ENCODE data around the gene DNAH14.

DNA sequence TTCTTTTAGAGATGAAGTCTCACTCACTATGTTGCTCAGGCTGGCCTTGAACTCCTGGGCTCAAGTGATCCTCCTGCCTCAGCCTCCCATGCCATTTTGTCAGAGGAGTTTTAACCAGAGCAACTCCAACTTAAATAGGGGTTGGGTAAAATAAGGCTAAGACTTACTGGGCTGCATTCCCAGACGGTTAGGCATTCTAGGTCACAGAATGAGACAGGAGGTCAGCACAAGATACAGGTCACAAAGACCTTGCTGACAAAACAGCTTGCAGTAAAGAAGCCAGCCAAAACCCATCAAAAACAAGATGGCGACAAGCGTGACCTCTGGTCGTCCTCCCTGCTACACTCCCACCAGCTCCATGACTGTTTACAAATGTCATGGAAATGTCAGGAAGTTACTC lies 5.7 kb upstream of the DNAH14 start:
- TF ChIP-seq POLR2AphosphoS5 (IDR thresholded peaks at IDR 0.05; ENCODE audit: low read depth, low read length) = no peak
- TF ChIP-seq POLR2A (IDR thresholded peaks at IDR 0.05; ENCODE audit: low read depth, low read length) = no peak
- TF ChIP-seq SPI1 (IDR thresholded peaks at IDR 0.05; ENCODE audit: low read depth, low read length) = no peak
- TF ChIP-seq TAF1 (IDR thresholded peaks at IDR 0.05; ENCODE audit: low read depth, low read length) = no peak
- TF ChIP-seq POU2F2 (IDR thresholded peaks at IDR 0.05; ENCODE audit: low read depth, low read length) = no peak
- TF ChIP-seq PAX5 (IDR thresholded peaks at IDR 0.05; ENCODE audit: insufficient read depth, low read length, severe bottlenecking) = no peak
